ENCODE data around the gene AHSG. TPM values are rescaled to one million over a fixed set of nuclear protein-coding genes. Genes with fewer than 3 reads are reported as not detected.

AHSG gene
- total RNA-seq, 1 donor from 2014 or later, result 0.53 TPM

GRCh38 chr3:186663361-186664118, 50.7 kb downstream of the AHSG start:
- intact Hi-C loops (cut with DNase I), result no loop called here
- no peak for TF ChIP-seq CTCF (IDR thresholded peaks at IDR 0.05)
- Histone ChIP-seq H3K27ac (no peak overlapping the region), H3K4me3 (no peak overlapping the region), H3K36me3 (no peaks in the 10 kb centered on the region), H3K9me3 (no peaks in the 10 kb centered on the region), H3K4me1 (no peaks in the 10 kb centered on the region), H3K27me3 (no peaks in the 10 kb centered on the region)
- no peak for DNase-seq (ENCODE audit: low spot score in 2 of 2)

- H3K27ac ChIP-seq, result no peak overlapping the region
- TF ChIP-seq CTCF (IDR thresholded peaks at IDR 0.05), result no peak
- DNase-seq (ENCODE audit: low spot score in 2 of 2), result no peak
- no peaks in the 10 kb centered on the region for H3K9me3 ChIP-seq
- H3K36me3 ChIP-seq, result no peaks in the 10 kb centered on the region
- H3K4me3 ChIP-seq, result no peak overlapping the region
- H3K27me3 ChIP-seq, result no peaks in the 10 kb centered on the region
- intact Hi-C loops (cut with DNase I), result no loop called here
- H3K4me1 ChIP-seq, result no peaks in the 10 kb centered on the region
These were observed 51.2 kb downstream of the AHSG start for GRCh38 chr3:186664119-186664495.

- Histone ChIP-seq H3K4me3 (no peak overlapping the region), H3K9me3 (no peaks in the 10 kb centered on the region), H3K4me1 (no peaks in the 10 kb centered on the region), H3K27ac (no peak overlapping the region), H3K36me3 (no peaks in the 10 kb centered on the region), H3K27me3 (no peaks in the 10 kb centered on the region)
- no peak for TF ChIP-seq CTCF (IDR thresholded peaks at IDR 0.05)
- intact Hi-C loops (cut with DNase I), result no loop called here
- no peak for DNase-seq (ENCODE audit: low spot score in 2 of 2)
These were observed 51.6 kb downstream of the AHSG start for GRCh38 chr3:186664506-186664905.

GRCh38 chr3:186665625-186666188, 52.8 kb downstream of the AHSG start, which contains the start of gene HRG:
TSS of gene HRG (plus strand) at chr3:186666014. CDS start at chr3:186666032, 18 bp downstream.
- Histone ChIP-seq H3K4me1 (no peaks in the 10 kb centered on the region), H3K36me3 (no peaks in the 10 kb centered on the region), H3K27me3 (no peaks in the 10 kb centered on the region), H3K9me3 (no peaks in the 10 kb centered on the region), H3K27ac (no peak within 1 kb of the TSS), H3K4me3 (no peak within 1 kb of the TSS)
- no peak for TF ChIP-seq CTCF (IDR thresholded peaks at IDR 0.05)
- DNase-seq (ENCODE audit: low spot score in 2 of 2), result no peak
- intact Hi-C loops (cut with DNase I), result no loop called here

GRCh38 chr3:186668426-186668825, 55.6 kb downstream of the AHSG start:
- H3K27me3 ChIP-seq, result no peaks in the 10 kb centered on the region
- no peak overlapping the region for H3K27ac ChIP-seq
- no peak for TF ChIP-seq CTCF (IDR thresholded peaks at IDR 0.05)
- intact Hi-C loops (cut with DNase I), result no loop called here
- H3K36me3 ChIP-seq, result no peaks in the 10 kb centered on the region
- H3K4me1 ChIP-seq, result no peaks in the 10 kb centered on the region
- no peak overlapping the region for H3K4me3 ChIP-seq
- H3K9me3 ChIP-seq, result no peaks in the 10 kb centered on the region
- DNase-seq (ENCODE audit: low spot score in 2 of 2), result no peak
